ENCODE results near the gene MAD1L1.

The MAD1L1 gene

DNA sequence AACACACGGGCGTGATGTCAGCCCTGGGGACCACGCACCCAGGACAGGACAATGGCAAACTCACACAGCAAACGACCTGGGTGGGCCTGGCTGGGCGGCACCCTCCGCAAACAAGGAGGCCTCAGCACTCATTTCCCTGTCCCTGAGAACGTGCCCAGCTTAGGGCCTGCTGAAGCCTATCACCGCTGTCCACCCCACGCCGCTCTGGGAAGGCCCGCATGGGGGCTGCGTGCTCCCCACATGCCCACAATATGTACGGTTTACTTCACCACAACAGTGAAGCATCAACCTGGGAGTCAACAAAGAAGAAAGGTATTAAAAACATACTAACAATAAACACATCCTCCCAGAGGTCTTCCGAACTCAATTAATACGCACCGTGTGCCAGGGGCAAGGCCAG is 12.2 kb downstream of the MAD1L1 start:
- H3K4me3 ChIP-seq (ENCODE audit: control insufficient read depth, low read depth, low read length) = no peak overlapping the region
- no peak for DNase-seq (ENCODE audit: low read depth)

DNA sequence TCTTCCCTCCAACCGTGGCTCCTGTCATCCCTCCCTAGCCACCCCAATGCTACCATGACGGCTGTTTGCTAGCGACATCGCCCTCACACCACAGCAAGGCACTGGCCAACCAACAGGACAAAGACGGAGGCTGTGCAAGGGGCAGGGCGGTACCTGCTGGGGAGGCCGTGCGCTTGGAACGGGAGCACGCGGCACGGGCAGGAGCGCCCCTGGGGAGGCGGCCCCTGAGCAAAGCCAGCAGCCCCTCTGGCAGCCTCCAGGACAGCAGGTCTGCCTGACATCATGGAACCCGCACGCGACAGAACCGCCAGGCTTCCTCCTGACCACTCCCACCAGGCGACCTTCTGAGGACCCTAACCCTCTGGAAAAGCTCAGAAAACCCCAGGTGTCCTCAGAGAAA is 12.7 kb downstream of the MAD1L1 start:
- no peak for DNase-seq (ENCODE audit: low read depth)
- H3K4me3 ChIP-seq (ENCODE audit: control insufficient read depth, low read depth, low read length) = no peak overlapping the region

More for the DNA sequence above, 12.2 kb downstream of the MAD1L1 start:
- no peak for TF ChIP-seq CTCF (conservative IDR thresholded peaks at IDR 0.05; ENCODE audit: control insufficient read depth, insufficient read depth, low read depth, low read length)

DNA sequence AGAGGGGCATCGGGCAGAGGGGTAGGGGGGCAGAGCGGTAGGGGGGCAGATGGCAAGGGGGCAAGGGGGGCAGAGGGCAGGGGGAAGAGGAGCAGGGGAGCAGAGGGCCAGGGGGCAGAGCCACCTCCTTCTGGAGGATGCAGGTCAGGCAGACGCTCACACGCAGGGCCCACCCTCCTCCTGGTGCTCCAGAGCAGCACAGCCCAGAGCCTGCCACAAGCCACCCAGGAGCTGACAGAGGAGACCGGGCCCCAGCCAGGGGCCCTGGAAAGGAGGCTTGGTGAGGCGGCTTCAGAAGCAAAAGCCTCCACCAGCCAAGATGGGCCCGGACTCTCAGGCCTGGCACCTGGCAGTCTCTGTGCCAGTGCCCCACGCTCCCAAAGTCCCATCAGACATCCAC is 13.1 kb downstream of the MAD1L1 start:
- no peak for TF ChIP-seq CTCF (conservative IDR thresholded peaks at IDR 0.05; ENCODE audit: control insufficient read depth, insufficient read depth, low read depth, low read length)
- no peak for DNase-seq (ENCODE audit: low read depth)
- no peak overlapping the region for H3K4me3 ChIP-seq (ENCODE audit: control insufficient read depth, low read depth, low read length)

More for the DNA sequence above, 12.7 kb downstream of the MAD1L1 start:
- no peak for TF ChIP-seq CTCF (conservative IDR thresholded peaks at IDR 0.05; ENCODE audit: control insufficient read depth, insufficient read depth, low read depth, low read length)

- no peak overlapping the region for H3K4me3 ChIP-seq (ENCODE audit: control insufficient read depth, low read depth, low read length)
- no peak for TF ChIP-seq CTCF (conservative IDR thresholded peaks at IDR 0.05; ENCODE audit: control insufficient read depth, insufficient read depth, low read depth, low read length)
- no peak for DNase-seq (ENCODE audit: low read depth)
These were observed 13.6 kb downstream of the MAD1L1 start for GRCh38 chr7:2219136-2219535.

DNA sequence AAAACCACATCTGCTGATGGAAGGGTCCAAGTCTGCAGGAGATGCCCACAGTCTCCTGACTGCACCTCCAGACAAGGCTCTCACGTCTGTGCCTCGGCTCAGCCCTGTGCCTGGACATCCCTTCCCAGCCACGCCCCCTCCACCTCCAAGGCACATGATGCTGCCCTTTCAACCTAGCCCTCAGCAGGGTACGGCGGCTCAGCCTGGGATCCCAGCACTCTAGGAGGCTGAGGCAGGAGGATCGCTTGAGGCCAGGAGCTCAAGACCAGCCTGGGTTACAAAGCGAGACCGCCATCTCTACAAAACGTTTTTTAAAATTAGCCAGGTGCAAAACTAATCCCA is 14.3 kb downstream of the MAD1L1 start:
- no peak for TF ChIP-seq CTCF (conservative IDR thresholded peaks at IDR 0.05; ENCODE audit: control insufficient read depth, insufficient read depth, low read depth, low read length)
- no peak for DNase-seq (ENCODE audit: low read depth)
- H3K4me3 ChIP-seq (ENCODE audit: control insufficient read depth, low read depth, low read length) = no peak overlapping the region

GRCh38 chr7:2217716-2218443 is 14.9 kb downstream of the MAD1L1 start:
- TF ChIP-seq CTCF (conservative IDR thresholded peaks at IDR 0.05; ENCODE audit: control insufficient read depth, insufficient read depth, low read depth, low read length) = no peak
- DNase-seq (ENCODE audit: low read depth) = no peak
- H3K4me3 ChIP-seq (ENCODE audit: control insufficient read depth, low read depth, low read length) = no peak overlapping the region

- no peak for DNase-seq (ENCODE audit: low read depth)
- no peak overlapping the region for H3K4me3 ChIP-seq (ENCODE audit: control insufficient read depth, low read depth, low read length)
- TF ChIP-seq CTCF (conservative IDR thresholded peaks at IDR 0.05; ENCODE audit: control insufficient read depth, insufficient read depth, low read depth, low read length) = no peak
These were observed 15.5 kb downstream of the MAD1L1 start for GRCh38 chr7:2217206-2217605.

Data from fibroblast of mammary gland (primary cell).